Mammary epithelial cell (primary cell): ENCODE results near the gene DSG3.

Experiments used
- CTCF ChIP-seq, 2 donors: IDR thresholded peaks in 1 of 2; conservative IDR thresholded peaks in 1 of 2; 2 replicates each; pipeline ENCODE4 v1.5.1; 2011 to 2012; ENCODE audit warnings: inconsistent platforms in 2 of 2, low read length in 2 of 2, mild to moderate bottlenecking in 2 of 2, control low read depth in 1 of 2, low read depth in 1 of 2; ENCODE audit not compliant: insufficient read depth in 1 of 2; ENCODE audit errors: extremely low read depth in 1 of 2
- EZH2 ChIP-seq: IDR thresholded peaks from 2 replicates; pipeline ENCODE4 v1.6.1; 2012; ENCODE audit warnings: low read length, inconsistent platforms, borderline replicate concordance

GRCh38 chr18:31407649-31408048 lies 39.9 kb upstream of the DSG3 start:
- TF ChIP-seq CTCF (conservative IDR thresholded peaks at IDR 0.05 in 1 of 2, IDR thresholded peaks at IDR 0.05 in 1 of 2; ENCODE audit: extremely low read depth in 1 of 2, insufficient read depth in 1 of 2, low read depth in 1 of 2, low read length in 2 of 2) (no peak), EZH2 (no peak)
